HepG2 (cell line): ENCODE measurements around the gene ISY1. TPM values are rescaled to one million over a fixed set of nuclear protein-coding genes. Genes with fewer than 3 reads are reported as not detected.

Experiments
- DR1 ChIP-seq: sonication (generic); formaldehyde crosslinking; IDR thresholded peaks from 2 replicates; pipeline ENCODE4 v1.8.0; 2021; ENCODE audit warnings: mild to moderate bottlenecking, missing genetic modification reagents, inconsistent platforms
- HCFC1 ChIP-seq: fragments of 150-350 bp; IDR thresholded peaks from 2 replicates; pipeline ENCODE4 v1.6.1; 2014; ENCODE audit warnings: low read depth, low read length
- ISX ChIP-seq: sonication (generic); formaldehyde crosslinking; conservative IDR thresholded peaks from 2 replicates; pipeline ENCODE4 v1.5.0; 2020; ENCODE audit warnings: missing genetic modification reagents
- PAWR ChIP-seq: sonication (generic); formaldehyde crosslinking; IDR thresholded peaks from 2 replicates; pipeline ENCODE4 v1.4.0; 2020; ENCODE audit warnings: missing genetic modification reagents, mild to moderate bottlenecking, borderline replicate concordance
- PCBP2 ChIP-seq: fragments of 200-400 bp; formaldehyde crosslinking; optimal IDR thresholded peaks from 2 replicates; pipeline ENCODE3; 2018; ENCODE audit warnings: low read length, low read depth; ENCODE audit not compliant: poor library complexity, severe bottlenecking
- RBAK ChIP-seq: sonication (generic); formaldehyde crosslinking; IDR thresholded peaks from 2 replicates; pipeline ENCODE4 v1.5.1; 2020; ENCODE audit warnings: mild to moderate bottlenecking, missing genetic modification reagents
- TRIM24 ChIP-seq: sonication (generic); formaldehyde crosslinking; IDR thresholded peaks from 2 replicates; pipeline ENCODE4 v1.8.0; 2022; ENCODE audit warnings: mild to moderate bottlenecking, missing genetic modification reagents
- ZNF224 ChIP-seq: sonication (generic); formaldehyde crosslinking; IDR thresholded peaks from 2 replicates; pipeline ENCODE4 v1.5.0; 2020; ENCODE audit warnings: mild to moderate bottlenecking, missing genetic modification reagents
- polyA plus RNA-seq, 8 experiments: library from polyadenylated mRNA; depleted of rRNA in 3 of 8; stranded (reverse) in 7 of 8; unstranded in 1 of 8; fragments of >200 nt; fragmentation: Illumina TruSeq in 4 of 8; extraction: Trizol in 4 of 8; gene quantifications; 2 replicates each; pipeline versions ENCODE4 v1.2.1 to v1.2.3, GENCODE V29; 2011 to 2016; ENCODE audit warnings: low read depth in 4 of 8, missing spikeins in 1 of 8, mixed read lengths in 1 of 8; ENCODE audit not compliant: insufficient read depth in 1 of 8
- total RNA-seq, 5 experiments: library from RNA; depleted of rRNA; stranded (reverse); fragments of >200 nt; fragmentation: Illumina TruSeq; extraction: Trizol; gene quantifications; 2 replicates each; pipeline ENCODE4 v1.2.3, GENCODE V29; 2016; ENCODE audit warnings: low read depth in 1 of 5
- TF ChIP-seq, protein P1 (sequence below): sonication (generic); formaldehyde crosslinking; IDR thresholded peaks from 2 replicates; pipeline ENCODE4 v1.4.0; 2020; ENCODE audit warnings: missing genetic modification reagents, borderline replicate concordance
- TF ChIP-seq, protein P2 (sequence below): sonication (generic); formaldehyde crosslinking; IDR thresholded peaks from 2 replicates; pipeline ENCODE4 v1.4.0; 2020; ENCODE audit warnings: missing genetic modification reagents, borderline replicate concordance
- TF ChIP-seq, protein P3 (sequence below): sonication (generic); formaldehyde crosslinking; IDR thresholded peaks from 2 replicates; pipeline ENCODE4 v1.5.0; 2020; ENCODE audit warnings: missing genetic modification reagents, mild to moderate bottlenecking, borderline replicate concordance
- TF ChIP-seq, protein P4 (sequence below): sonication (generic); formaldehyde crosslinking; IDR thresholded peaks from 2 replicates; pipeline ENCODE4 v1.4.0; 2020; ENCODE audit warnings: missing genetic modification reagents
- TF ChIP-seq, protein P5 (sequence below): sonication (generic); formaldehyde crosslinking; IDR thresholded peaks from 2 replicates; pipeline ENCODE4 v1.5.0; 2020; ENCODE audit warnings: missing genetic modification reagents

Gene ISY1
- total and polyA plus RNA-seq, 2 of the 13 experiments (the other 11 are each of a cell fraction or from before 2014, with no cell fraction given): 21.0 to 39.1 TPM

DNA sequence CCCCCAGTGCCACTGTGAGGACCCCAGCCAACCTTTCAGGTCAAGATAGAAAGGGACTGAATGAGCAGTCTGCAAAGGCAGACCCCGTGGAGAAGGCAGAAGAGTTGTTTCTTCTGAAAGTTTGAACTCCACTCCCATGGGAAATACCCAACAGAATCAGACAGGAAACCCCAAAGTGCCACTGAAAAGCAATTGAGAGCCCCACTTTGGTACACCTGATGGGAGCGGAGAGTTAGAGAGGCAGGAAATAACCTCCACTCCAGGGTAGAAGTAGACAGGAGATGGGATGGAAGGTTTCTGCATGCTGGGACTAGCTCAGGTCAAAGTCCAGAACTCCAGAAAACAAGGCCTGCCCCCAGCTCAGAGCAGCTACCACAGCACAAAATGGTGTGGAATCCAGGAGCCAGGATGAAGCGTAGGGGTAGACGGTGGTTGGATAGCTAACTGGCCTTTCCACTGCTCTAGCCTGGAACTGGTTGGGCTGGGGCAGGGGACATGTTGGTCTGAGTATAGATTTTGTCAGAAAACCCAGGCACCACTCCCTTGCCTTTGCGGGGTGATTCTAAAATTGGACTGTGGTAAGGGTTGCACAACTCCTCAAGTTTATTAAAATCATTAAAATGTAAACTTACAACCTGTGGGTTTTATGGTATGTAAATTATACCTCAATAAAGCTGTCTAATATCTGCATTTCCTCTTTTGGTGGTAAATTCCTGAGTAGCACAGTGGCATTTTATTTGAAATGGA is 37.4 kb downstream of the ISY1 start (continued):
- TF ChIP-seq ZNF224 (CRISPR knock-in tag): 0 out of 2 replicates have a peak, but pooled peaks have one; percentile 8
- no peak for TF ChIP-seq HCFC1
- TF ChIP-seq, protein P1, sequence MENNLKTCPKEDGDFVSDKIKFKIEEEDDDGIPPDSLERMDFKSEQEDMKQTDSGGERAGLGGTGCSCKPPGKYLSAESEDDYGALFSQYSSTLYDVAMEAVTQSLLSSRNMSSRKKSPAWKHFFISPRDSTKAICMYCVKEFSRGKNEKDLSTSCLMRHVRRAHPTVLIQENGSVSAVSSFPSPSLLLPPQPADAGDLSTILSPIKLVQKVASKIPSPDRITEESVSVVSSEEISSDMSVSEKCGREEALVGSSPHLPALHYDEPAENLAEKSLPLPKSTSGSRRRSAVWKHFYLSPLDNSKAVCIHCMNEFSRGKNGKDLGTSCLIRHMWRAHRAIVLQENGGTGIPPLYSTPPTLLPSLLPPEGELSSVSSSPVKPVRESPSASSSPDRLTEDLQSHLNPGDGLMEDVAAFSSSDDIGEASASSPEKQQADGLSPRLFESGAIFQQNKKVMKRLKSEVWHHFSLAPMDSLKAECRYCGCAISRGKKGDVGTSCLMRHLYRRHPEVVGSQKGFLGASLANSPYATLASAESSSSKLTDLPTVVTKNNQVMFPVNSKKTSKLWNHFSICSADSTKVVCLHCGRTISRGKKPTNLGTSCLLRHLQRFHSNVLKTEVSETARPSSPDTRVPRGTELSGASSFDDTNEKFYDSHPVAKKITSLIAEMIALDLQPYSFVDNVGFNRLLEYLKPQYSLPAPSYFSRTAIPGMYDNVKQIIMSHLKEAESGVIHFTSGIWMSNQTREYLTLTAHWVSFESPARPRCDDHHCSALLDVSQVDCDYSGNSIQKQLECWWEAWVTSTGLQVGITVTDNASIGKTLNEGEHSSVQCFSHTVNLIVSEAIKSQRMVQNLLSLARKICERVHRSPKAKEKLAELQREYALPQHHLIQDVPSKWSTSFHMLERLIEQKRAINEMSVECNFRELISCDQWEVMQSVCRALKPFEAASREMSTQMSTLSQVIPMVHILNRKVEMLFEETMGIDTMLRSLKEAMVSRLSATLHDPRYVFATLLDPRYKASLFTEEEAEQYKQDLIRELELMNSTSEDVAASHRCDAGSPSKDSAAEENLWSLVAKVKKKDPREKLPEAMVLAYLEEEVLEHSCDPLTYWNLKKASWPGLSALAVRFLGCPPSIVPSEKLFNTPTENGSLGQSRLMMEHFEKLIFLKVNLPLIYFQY (CRISPR knock-in tag): no peak
- TF ChIP-seq, protein P2, sequence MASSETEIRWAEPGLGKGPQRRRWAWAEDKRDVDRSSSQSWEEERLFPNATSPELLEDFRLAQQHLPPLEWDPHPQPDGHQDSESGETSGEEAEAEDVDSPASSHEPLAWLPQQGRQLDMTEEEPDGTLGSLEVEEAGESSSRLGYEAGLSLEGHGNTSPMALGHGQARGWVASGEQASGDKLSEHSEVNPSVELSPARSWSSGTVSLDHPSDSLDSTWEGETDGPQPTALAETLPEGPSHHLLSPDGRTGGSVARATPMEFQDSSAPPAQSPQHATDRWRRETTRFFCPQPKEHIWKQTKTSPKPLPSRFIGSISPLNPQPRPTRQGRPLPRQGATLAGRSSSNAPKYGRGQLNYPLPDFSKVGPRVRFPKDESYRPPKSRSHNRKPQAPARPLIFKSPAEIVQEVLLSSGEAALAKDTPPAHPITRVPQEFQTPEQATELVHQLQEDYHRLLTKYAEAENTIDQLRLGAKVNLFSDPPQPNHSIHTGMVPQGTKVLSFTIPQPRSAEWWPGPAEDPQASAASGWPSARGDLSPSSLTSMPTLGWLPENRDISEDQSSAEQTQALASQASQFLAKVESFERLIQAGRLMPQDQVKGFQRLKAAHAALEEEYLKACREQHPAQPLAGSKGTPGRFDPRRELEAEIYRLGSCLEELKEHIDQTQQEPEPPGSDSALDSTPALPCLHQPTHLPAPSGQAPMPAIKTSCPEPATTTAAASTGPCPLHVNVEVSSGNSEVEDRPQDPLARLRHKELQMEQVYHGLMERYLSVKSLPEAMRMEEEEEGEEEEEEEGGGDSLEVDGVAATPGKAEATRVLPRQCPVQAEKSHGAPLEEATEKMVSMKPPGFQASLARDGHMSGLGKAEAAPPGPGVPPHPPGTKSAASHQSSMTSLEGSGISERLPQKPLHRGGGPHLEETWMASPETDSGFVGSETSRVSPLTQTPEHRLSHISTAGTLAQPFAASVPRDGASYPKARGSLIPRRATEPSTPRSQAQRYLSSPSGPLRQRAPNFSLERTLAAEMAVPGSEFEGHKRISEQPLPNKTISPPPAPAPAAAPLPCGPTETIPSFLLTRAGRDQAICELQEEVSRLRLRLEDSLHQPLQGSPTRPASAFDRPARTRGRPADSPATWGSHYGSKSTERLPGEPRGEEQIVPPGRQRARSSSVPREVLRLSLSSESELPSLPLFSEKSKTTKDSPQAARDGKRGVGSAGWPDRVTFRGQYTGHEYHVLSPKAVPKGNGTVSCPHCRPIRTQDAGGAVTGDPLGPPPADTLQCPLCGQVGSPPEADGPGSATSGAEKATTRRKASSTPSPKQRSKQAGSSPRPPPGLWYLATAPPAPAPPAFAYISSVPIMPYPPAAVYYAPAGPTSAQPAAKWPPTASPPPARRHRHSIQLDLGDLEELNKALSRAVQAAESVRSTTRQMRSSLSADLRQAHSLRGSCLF (CRISPR knock-in tag): no peak
- TF ChIP-seq ISX: no peak
- TF ChIP-seq, protein P3, sequence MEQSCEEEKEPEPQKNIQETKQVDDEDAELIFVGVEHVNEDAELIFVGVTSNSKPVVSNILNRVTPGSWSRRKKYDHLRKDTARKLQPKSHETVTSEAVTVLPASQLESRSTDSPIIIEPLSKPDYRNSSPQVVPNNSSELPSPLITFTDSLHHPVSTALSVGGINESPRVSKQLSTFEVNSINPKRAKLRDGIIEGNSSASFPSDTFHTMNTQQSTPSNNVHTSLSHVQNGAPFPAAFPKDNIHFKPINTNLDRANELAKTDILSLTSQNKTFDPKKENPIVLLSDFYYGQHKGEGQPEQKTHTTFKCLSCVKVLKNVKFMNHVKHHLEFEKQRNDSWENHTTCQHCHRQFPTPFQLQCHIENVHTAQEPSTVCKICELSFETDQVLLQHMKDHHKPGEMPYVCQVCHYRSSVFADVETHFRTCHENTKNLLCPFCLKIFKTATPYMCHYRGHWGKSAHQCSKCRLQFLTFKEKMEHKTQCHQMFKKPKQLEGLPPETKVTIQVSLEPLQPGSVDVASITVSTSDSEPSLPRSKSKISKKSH (CRISPR knock-in tag): no peak
- TF ChIP-seq RBAK (CRISPR knock-in tag): no peak
- TF ChIP-seq, protein P4, sequence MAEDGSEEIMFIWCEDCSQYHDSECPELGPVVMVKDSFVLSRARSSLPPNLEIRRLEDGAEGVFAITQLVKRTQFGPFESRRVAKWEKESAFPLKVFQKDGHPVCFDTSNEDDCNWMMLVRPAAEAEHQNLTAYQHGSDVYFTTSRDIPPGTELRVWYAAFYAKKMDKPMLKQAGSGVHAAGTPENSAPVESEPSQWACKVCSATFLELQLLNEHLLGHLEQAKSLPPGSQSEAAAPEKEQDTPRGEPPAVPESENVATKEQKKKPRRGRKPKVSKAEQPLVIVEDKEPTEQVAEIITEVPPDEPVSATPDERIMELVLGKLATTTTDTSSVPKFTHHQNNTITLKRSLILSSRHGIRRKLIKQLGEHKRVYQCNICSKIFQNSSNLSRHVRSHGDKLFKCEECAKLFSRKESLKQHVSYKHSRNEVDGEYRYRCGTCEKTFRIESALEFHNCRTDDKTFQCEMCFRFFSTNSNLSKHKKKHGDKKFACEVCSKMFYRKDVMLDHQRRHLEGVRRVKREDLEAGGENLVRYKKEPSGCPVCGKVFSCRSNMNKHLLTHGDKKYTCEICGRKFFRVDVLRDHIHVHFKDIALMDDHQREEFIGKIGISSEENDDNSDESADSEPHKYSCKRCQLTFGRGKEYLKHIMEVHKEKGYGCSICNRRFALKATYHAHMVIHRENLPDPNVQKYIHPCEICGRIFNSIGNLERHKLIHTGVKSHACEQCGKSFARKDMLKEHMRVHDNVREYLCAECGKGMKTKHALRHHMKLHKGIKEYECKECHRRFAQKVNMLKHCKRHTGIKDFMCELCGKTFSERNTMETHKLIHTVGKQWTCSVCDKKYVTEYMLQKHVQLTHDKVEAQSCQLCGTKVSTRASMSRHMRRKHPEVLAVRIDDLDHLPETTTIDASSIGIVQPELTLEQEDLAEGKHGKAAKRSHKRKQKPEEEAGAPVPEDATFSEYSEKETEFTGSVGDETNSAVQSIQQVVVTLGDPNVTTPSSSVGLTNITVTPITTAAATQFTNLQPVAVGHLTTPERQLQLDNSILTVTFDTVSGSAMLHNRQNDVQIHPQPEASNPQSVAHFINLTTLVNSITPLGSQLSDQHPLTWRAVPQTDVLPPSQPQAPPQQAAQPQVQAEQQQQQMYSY: 0 out of 2 replicates have a peak, but pooled peaks have one; percentile 17
- no peak for TF ChIP-seq TRIM24 (CRISPR knock-in tag)
- TF ChIP-seq, protein P5, sequence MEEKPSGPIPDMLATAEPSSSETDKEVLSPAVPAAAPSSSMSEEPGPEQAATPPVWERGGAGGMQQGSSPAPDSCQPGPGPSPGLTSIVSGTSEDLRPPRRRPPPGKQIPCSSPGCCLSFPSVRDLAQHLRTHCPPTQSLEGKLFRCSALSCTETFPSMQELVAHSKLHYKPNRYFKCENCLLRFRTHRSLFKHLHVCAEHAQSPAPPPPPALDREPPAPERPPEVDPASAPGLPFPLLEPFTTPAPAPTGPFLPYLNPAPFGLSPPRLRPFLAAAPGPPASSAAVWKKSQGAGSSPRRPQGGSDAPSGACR (CRISPR knock-in tag): no peak
- no peak for TF ChIP-seq PCBP2
- no peak for TF ChIP-seq PAWR (CRISPR knock-in tag)
- peak; percentile 67 for TF ChIP-seq DR1 (CRISPR knock-in tag)
